ENCODE results near the gene IL1R1. TPM values are rescaled to one million over a fixed set of nuclear protein-coding genes. Genes with fewer than 3 reads are reported as not detected.

The IL1R1 gene
- total and polyA plus RNA-seq, 8 donors: 17.5 to 109 (median 51.3) TPM

DNA sequence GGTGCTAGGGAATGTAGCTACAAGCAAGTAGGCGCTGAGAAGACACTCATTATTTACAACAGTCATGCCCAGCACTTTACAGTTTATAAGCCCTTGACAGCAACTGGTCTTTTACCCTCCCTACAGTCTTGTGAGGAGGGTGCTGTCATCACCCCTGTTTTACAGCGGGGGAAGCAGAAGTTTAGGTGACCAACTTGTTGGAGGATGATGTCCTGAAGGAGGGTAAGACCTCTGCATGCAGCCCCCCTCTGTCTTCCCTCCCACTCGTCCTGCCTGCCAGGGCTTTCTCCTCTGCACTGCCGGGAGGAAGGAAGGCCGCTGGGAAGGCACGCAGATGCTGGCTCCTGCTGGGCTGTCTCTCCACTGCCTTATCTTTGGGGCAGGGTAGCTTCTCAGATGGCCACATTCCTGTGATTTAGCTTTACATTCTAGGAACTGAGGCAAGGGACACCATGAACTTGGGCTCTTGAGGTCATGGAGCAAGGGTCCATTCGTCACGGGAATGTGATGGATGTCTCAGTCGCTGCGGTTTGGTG is 972 bp downstream of the IL1R1 start:
- peak overlapping the region; percentile 91 to 96 (median 94) for H3K27ac ChIP-seq
- H3K27me3 ChIP-seq: no peaks in the 10 kb centered on the region
- peaks cover 3 to 52% (median 14%) of the 10 kb centered on the region in 4 donors for H3K4me1 ChIP-seq
- H3K4me3 ChIP-seq: peak overlapping the region; percentile 61 to 68 (median 62)
- DNase-seq: peak in 1 of 2 donors; percentile 72
- H3K36me3 ChIP-seq: peaks cover 4 to 26% (median 13%) of the 10 kb centered on the region in 4 donors
- TF ChIP-seq, protein P1, sequence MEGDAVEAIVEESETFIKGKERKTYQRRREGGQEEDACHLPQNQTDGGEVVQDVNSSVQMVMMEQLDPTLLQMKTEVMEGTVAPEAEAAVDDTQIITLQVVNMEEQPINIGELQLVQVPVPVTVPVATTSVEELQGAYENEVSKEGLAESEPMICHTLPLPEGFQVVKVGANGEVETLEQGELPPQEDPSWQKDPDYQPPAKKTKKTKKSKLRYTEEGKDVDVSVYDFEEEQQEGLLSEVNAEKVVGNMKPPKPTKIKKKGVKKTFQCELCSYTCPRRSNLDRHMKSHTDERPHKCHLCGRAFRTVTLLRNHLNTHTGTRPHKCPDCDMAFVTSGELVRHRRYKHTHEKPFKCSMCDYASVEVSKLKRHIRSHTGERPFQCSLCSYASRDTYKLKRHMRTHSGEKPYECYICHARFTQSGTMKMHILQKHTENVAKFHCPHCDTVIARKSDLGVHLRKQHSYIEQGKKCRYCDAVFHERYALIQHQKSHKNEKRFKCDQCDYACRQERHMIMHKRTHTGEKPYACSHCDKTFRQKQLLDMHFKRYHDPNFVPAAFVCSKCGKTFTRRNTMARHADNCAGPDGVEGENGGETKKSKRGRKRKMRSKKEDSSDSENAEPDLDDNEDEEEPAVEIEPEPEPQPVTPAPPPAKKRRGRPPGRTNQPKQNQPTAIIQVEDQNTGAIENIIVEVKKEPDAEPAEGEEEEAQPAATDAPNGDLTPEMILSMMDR (IDR thresholded peaks at IDR 0.05): no peak
- TF ChIP-seq POLR2A (IDR thresholded peaks at IDR 0.05) (no peak), EP300 (IDR thresholded peaks at IDR 0.05) (no peak), POLR2AphosphoS5 (IDR thresholded peaks at IDR 0.05) (no peak)
- intact Hi-C loops (cut with DNase I; ENCODE audit: low total_unique reads): no loop called here
- H3K9me3 ChIP-seq: peaks cover 0 to 36% (median 21%) of the 10 kb centered on the region in 4 donors
- 41 to 82% (median 47%) methylated on average over 10 of the region's 10 CpGs for WGBS, 5 donors

DNA sequence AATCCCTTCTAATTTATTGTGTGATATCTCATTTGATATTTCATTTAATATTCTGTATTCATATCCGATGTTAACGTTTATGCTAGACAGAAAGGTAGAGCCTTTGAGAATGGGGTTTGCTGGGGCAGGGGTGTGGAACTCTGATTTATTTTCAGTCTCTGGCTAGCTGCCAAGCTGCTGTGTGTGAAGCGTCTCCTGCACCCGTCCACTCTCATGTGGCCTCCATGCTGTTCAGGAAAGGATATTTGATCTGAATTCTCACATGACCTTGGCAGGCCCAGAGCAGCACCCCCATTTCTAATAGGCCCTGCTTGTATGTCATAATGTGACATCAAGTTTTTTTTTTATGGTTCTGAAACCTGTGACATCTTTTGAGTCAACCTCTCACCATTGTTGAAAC is 1.6 kb downstream of the IL1R1 start:
- peak in 1 of 2 donors; percentile 62 for DNase-seq
- TF ChIP-seq EP300 (IDR thresholded peaks at IDR 0.05): no peak
- no peak for TF ChIP-seq POLR2AphosphoS5 (IDR thresholded peaks at IDR 0.05)
- no peak for TF ChIP-seq POLR2A (IDR thresholded peaks at IDR 0.05)
- intact Hi-C loops (cut with DNase I; ENCODE audit: low total_unique reads): no loop called here
- Histone ChIP-seq H3K36me3 (peaks cover 4 to 32% (median 13%) of the 10 kb centered on the region in 4 donors), H3K4me3 (peak overlapping the region; percentile 61 to 68 (median 62)), H3K4me1 (peaks cover 3 to 55% (median 14%) of the 10 kb centered on the region in 4 donors), H3K9me3 (peaks cover 0 to 42% (median 22%) of the 10 kb centered on the region in 4 donors), H3K27me3 (no peaks in the 10 kb centered on the region), H3K27ac (peak overlapping the region in 4 of 5 donors; percentile 91 to 96 (median 94))
- WGBS, 5 donors: 29 to 60% (median 53%) methylated on average over 4 of the region's 4 CpGs

DNA sequence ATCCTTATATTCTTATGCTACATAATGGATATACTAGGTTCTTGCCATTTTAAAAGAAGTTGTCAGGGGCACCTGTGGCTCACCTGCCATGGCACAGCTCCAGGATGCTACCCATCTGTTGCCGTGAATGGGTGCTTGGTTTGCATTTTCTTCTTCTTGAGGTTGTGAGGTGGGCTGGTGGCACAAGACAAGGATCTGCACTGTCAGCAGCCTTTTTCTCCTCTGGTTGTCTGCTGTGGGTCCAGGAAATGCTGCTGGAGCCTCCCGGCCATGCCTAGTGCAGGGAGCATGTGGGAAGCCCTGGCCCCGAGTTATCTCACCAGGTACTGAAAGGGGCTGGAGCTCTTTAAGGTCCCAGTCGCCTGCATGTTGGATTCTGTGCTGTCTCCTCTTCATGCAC is 2.6 kb downstream of the IL1R1 start:
- WGBS, 5 donors: 84 to 97% (median 91%) methylated on average over 4 of the region's 4 CpGs
- H3K4me1 ChIP-seq: peaks cover 5 to 64% (median 17%) of the 10 kb centered on the region in 4 donors
- no peak for DNase-seq
- intact Hi-C loops (cut with DNase I; ENCODE audit: low total_unique reads): no loop called here
- peak overlapping the region in 2 of 4 donors; percentile 61 to 62 for H3K4me3 ChIP-seq
- peak overlapping the region in 2 of 5 donors; percentile 91 to 96 for H3K27ac ChIP-seq
- TF ChIP-seq EP300 (IDR thresholded peaks at IDR 0.05) (no peak), POLR2A (IDR thresholded peaks at IDR 0.05) (no peak), POLR2AphosphoS5 (IDR thresholded peaks at IDR 0.05) (no peak)
- TF ChIP-seq, protein P1 (IDR thresholded peaks at IDR 0.05): no peak
- H3K9me3 ChIP-seq: peaks cover 0 to 44% (median 23%) of the 10 kb centered on the region in 4 donors
- no peaks in the 10 kb centered on the region for H3K27me3 ChIP-seq
- H3K36me3 ChIP-seq: peaks cover 4 to 34% (median 13%) of the 10 kb centered on the region in 4 donors

DNA sequence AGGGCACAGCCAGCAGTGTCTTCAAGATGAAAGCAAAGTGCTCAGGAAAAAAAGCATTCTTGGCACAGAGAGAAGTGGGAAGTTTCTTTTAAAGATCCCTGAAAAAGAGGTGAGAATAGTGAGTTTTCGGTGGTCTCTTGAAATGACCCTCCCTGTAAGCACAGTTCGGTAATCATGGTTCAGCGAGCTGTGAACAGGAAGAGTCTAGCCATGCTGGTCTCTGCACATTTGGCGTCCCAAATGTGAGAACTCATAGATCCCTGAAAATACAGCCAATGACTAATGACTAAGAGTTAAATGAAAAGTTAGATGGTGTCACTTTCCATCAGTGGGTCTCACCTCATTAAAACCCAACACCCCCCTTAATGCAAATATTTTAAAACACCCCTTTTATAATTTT is 3.4 kb downstream of the IL1R1 start:
- TF ChIP-seq POLR2A (IDR thresholded peaks at IDR 0.05) (no peak), POLR2AphosphoS5 (IDR thresholded peaks at IDR 0.05) (no peak), EP300 (IDR thresholded peaks at IDR 0.05) (no peak)
- TF ChIP-seq, protein P1 (IDR thresholded peaks at IDR 0.05): no peak
- Histone ChIP-seq H3K36me3 (peaks cover 4 to 38% (median 13%) of the 10 kb centered on the region in 4 donors), H3K27me3 (no peaks in the 10 kb centered on the region), H3K27ac (peak overlapping the region in 1 of 5 donors; percentile 54), H3K4me3 (peak overlapping the region in 2 of 4 donors; percentile 61 to 62), H3K4me1 (peaks cover 7 to 70% (median 20%) of the 10 kb centered on the region in 4 donors), H3K9me3 (peaks cover 0 to 44% (median 23%) of the 10 kb centered on the region in 4 donors)
- intact Hi-C loops (cut with DNase I; ENCODE audit: low total_unique reads): no loop called here
- WGBS, 5 donors: 91 to 95% (median 91%) methylated on average over 4 of the region's 4 CpGs
- DNase-seq: no peak

DNA sequence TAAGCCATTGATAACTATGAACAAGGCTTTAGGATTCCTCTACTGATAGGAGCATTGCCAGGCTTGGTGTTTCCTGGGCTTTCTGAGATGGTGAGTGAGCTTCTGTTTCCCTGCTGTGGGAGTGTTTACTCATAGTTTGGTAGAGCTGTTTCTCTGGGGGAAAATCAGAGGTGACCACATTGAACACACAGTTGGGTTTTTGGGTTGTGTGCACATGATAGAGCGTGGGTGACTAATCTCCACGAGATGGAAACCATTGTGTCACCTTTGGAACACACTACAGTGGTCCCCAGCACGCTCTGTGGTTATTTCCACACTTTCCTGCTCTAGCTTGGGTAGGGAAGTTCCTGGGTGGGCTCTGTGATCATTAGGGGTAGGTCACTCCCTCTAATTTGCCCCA is 5.4 kb downstream of the IL1R1 start:
- no peak for DNase-seq
- 67 to 89% (median 74%) methylated on average over 3 of the region's 3 CpGs for WGBS, 5 donors
- peaks cover 0 to 44% (median 23%) of the 10 kb centered on the region in 4 donors for H3K9me3 ChIP-seq
- H3K4me1 ChIP-seq: peaks cover 6 to 72% (median 11%) of the 10 kb centered on the region in 4 donors
- peak overlapping the region in 4 of 5 donors; percentile 0 to 54 (median 26) for H3K27ac ChIP-seq
- H3K36me3 ChIP-seq: peaks cover 4 to 50% (median 13%) of the 10 kb centered on the region in 4 donors
- intact Hi-C loops (cut with DNase I; ENCODE audit: low total_unique reads): no loop called here
- H3K4me3 ChIP-seq: peak overlapping the region in 1 of 4 donors; percentile 33
- TF ChIP-seq POLR2A (IDR thresholded peaks at IDR 0.05) (no peak), POLR2AphosphoS5 (IDR thresholded peaks at IDR 0.05) (peak in 1 of 3 donors; percentile 16)
- TF ChIP-seq, protein P1 (IDR thresholded peaks at IDR 0.05): no peak
- no peaks in the 10 kb centered on the region for H3K27me3 ChIP-seq

Data from stomach (tissue), 9 donors.